ENCODE results near the gene DAB1.

DAB1 gene

GRCh38 chr1:57165546-57165945, 258.3 kb downstream of the DAB1 start:
- Mint-ChIP-seq H3K27ac (no peak overlapping the region), H3K9me3 (no peaks in the 10 kb centered on the region), H3K4me1 (ENCODE audit: low read depth) (no peaks in the 10 kb centered on the region), H3K36me3 (ENCODE audit: low read depth) (no peaks in the 10 kb centered on the region), H3K27me3 (ENCODE audit: low read depth) (no peaks in the 10 kb centered on the region), H3K4me3 (no peak overlapping the region)

- Mint-ChIP-seq H3K36me3 (ENCODE audit: low read depth) (no peaks in the 10 kb centered on the region), H3K27me3 (ENCODE audit: low read depth) (no peaks in the 10 kb centered on the region), H3K4me3 (no peak overlapping the region), H3K9me3 (no peaks in the 10 kb centered on the region), H3K4me1 (ENCODE audit: low read depth) (no peaks in the 10 kb centered on the region), H3K27ac (no peak overlapping the region)
Observed at GRCh38 chr1:57164584-57164983, 259.3 kb downstream of the DAB1 start.

- H3K4me1 Mint-ChIP-seq (ENCODE audit: low read depth), result no peaks in the 10 kb centered on the region
- no peaks in the 10 kb centered on the region for H3K9me3 Mint-ChIP-seq
- no peaks in the 10 kb centered on the region for H3K36me3 Mint-ChIP-seq (ENCODE audit: low read depth)
- no peak overlapping the region for H3K4me3 Mint-ChIP-seq
- no peaks in the 10 kb centered on the region for H3K27me3 Mint-ChIP-seq (ENCODE audit: low read depth)
- no peak overlapping the region for H3K27ac Mint-ChIP-seq
Observed at GRCh38 chr1:57163789-57164188, 260.1 kb downstream of the DAB1 start.

- Mint-ChIP-seq H3K9me3 (no peaks in the 10 kb centered on the region), H3K4me3 (no peak overlapping the region), H3K36me3 (ENCODE audit: low read depth) (no peaks in the 10 kb centered on the region), H3K27ac (no peak overlapping the region), H3K27me3 (ENCODE audit: low read depth) (no peaks in the 10 kb centered on the region), H3K4me1 (ENCODE audit: low read depth) (no peaks in the 10 kb centered on the region)
Observed at GRCh38 chr1:57163325-57163724, 260.5 kb downstream of the DAB1 start.

GRCh38 chr1:57162607-57163261, 261.1 kb downstream of the DAB1 start:
- Mint-ChIP-seq H3K4me1 (ENCODE audit: low read depth) (no peaks in the 10 kb centered on the region), H3K27ac (no peak overlapping the region), H3K36me3 (ENCODE audit: low read depth) (no peaks in the 10 kb centered on the region), H3K9me3 (no peaks in the 10 kb centered on the region), H3K4me3 (no peak overlapping the region), H3K27me3 (ENCODE audit: low read depth) (no peaks in the 10 kb centered on the region)

- no peaks in the 10 kb centered on the region for H3K4me1 Mint-ChIP-seq (ENCODE audit: low read depth)
- no peaks in the 10 kb centered on the region for H3K36me3 Mint-ChIP-seq (ENCODE audit: low read depth)
- no peaks in the 10 kb centered on the region for H3K27me3 Mint-ChIP-seq (ENCODE audit: low read depth)
- H3K4me3 Mint-ChIP-seq, result no peak overlapping the region
- H3K9me3 Mint-ChIP-seq, result no peaks in the 10 kb centered on the region
- no peak overlapping the region for H3K27ac Mint-ChIP-seq
Observed at GRCh38 chr1:57160594-57160993, 263.3 kb downstream of the DAB1 start.

- no peaks in the 10 kb centered on the region for H3K36me3 Mint-ChIP-seq (ENCODE audit: low read depth)
- no peak overlapping the region for H3K27ac Mint-ChIP-seq
- no peak overlapping the region for H3K4me3 Mint-ChIP-seq
- H3K9me3 Mint-ChIP-seq, result no peaks in the 10 kb centered on the region
- H3K27me3 Mint-ChIP-seq (ENCODE audit: low read depth), result no peaks in the 10 kb centered on the region
- no peaks in the 10 kb centered on the region for H3K4me1 Mint-ChIP-seq (ENCODE audit: low read depth)
Observed at GRCh38 chr1:57158604-57158998, 265.3 kb downstream of the DAB1 start.

GRCh38 chr1:57157818-57158603, 265.8 kb downstream of the DAB1 start:
- H3K27ac Mint-ChIP-seq, result no peak overlapping the region
- H3K4me3 Mint-ChIP-seq, result no peak overlapping the region
- H3K27me3 Mint-ChIP-seq (ENCODE audit: low read depth), result no peaks in the 10 kb centered on the region
- no peaks in the 10 kb centered on the region for H3K36me3 Mint-ChIP-seq (ENCODE audit: low read depth)
- no peaks in the 10 kb centered on the region for H3K4me1 Mint-ChIP-seq (ENCODE audit: low read depth)
- H3K9me3 Mint-ChIP-seq, result no peaks in the 10 kb centered on the region

- H3K4me1 Mint-ChIP-seq (ENCODE audit: low read depth), result no peaks in the 10 kb centered on the region
- H3K36me3 Mint-ChIP-seq (ENCODE audit: low read depth), result no peaks in the 10 kb centered on the region
Observed at GRCh38 chr1:57156907-57157306, 267.0 kb downstream of the DAB1 start.

GRCh38 chr1:57146100-57146499, 277.8 kb downstream of the DAB1 start:
- Mint-ChIP-seq H3K9me3 (no peaks in the 10 kb centered on the region), H3K36me3 (ENCODE audit: low read depth) (no peaks in the 10 kb centered on the region), H3K27me3 (ENCODE audit: low read depth) (no peaks in the 10 kb centered on the region)

More at GRCh38 chr1:57156907-57157306, 267.0 kb downstream of the DAB1 start:
- H3K27ac Mint-ChIP-seq, result no peak overlapping the region
- H3K27me3 Mint-ChIP-seq (ENCODE audit: low read depth), result no peaks in the 10 kb centered on the region
- no peak overlapping the region for H3K4me3 Mint-ChIP-seq
- no peaks in the 10 kb centered on the region for H3K9me3 Mint-ChIP-seq

GRCh38 chr1:57142999-57143398, 280.9 kb downstream of the DAB1 start:
- Mint-ChIP-seq H3K36me3 (ENCODE audit: low read depth) (no peaks in the 10 kb centered on the region), H3K4me1 (ENCODE audit: low read depth) (no peaks in the 10 kb centered on the region), H3K9me3 (no peaks in the 10 kb centered on the region), H3K27ac (no peak overlapping the region), H3K4me3 (no peak overlapping the region), H3K27me3 (ENCODE audit: low read depth) (no peaks in the 10 kb centered on the region)

More at GRCh38 chr1:57146100-57146499, 277.8 kb downstream of the DAB1 start:
- Mint-ChIP-seq H3K27ac (no peak overlapping the region), H3K4me3 (no peak overlapping the region), H3K4me1 (ENCODE audit: low read depth) (no peaks in the 10 kb centered on the region)

- Mint-ChIP-seq H3K9me3 (no peaks in the 10 kb centered on the region), H3K27ac (no peak overlapping the region), H3K27me3 (ENCODE audit: low read depth) (no peaks in the 10 kb centered on the region), H3K36me3 (ENCODE audit: low read depth) (no peaks in the 10 kb centered on the region), H3K4me1 (ENCODE audit: low read depth) (no peaks in the 10 kb centered on the region), H3K4me3 (no peak overlapping the region)
Observed at GRCh38 chr1:57142169-57142568, 281.7 kb downstream of the DAB1 start.

- H3K9me3 Mint-ChIP-seq, result no peaks in the 10 kb centered on the region
- no peak overlapping the region for H3K4me3 Mint-ChIP-seq
Observed at GRCh38 chr1:57138432-57139078, 285.3 kb downstream of the DAB1 start.

GRCh38 chr1:57137980-57138379, 285.9 kb downstream of the DAB1 start:
- H3K4me3 Mint-ChIP-seq, result no peak overlapping the region
- no peaks in the 10 kb centered on the region for H3K9me3 Mint-ChIP-seq
- H3K4me1 Mint-ChIP-seq (ENCODE audit: low read depth), result no peaks in the 10 kb centered on the region
- H3K27me3 Mint-ChIP-seq (ENCODE audit: low read depth), result no peaks in the 10 kb centered on the region
- H3K36me3 Mint-ChIP-seq (ENCODE audit: low read depth), result no peaks in the 10 kb centered on the region
- no peak overlapping the region for H3K27ac Mint-ChIP-seq

More at GRCh38 chr1:57138432-57139078, 285.3 kb downstream of the DAB1 start:
- Mint-ChIP-seq H3K27ac (no peak overlapping the region), H3K4me1 (ENCODE audit: low read depth) (no peaks in the 10 kb centered on the region), H3K27me3 (ENCODE audit: low read depth) (no peaks in the 10 kb centered on the region), H3K36me3 (ENCODE audit: low read depth) (no peaks in the 10 kb centered on the region)

GRCh38 chr1:57134803-57135202, 289.1 kb downstream of the DAB1 start:
- Mint-ChIP-seq H3K27ac (no peak overlapping the region), H3K4me3 (no peak overlapping the region), H3K4me1 (ENCODE audit: low read depth) (no peaks in the 10 kb centered on the region), H3K9me3 (no peaks in the 10 kb centered on the region), H3K36me3 (ENCODE audit: low read depth) (no peaks in the 10 kb centered on the region), H3K27me3 (ENCODE audit: low read depth) (no peaks in the 10 kb centered on the region)

Data from T-helper 1 cell treated with Interleukin-12 subunit alpha and Interleukin-12 subunit beta and Interleukin-4 antibody, amounts not matched to agents 30 μg/mL and 1 μg/mL, for 36 hours (primary cell).